Adrenal gland (tissue), 12 donors: ENCODE data around the gene GAMT. TPM values are rescaled to one million over a fixed set of nuclear protein-coding genes. Genes with fewer than 3 reads are reported as not detected.

Experiments used
- DNase-seq, 7 donors: peaks; one replicate each; pipeline ENCODE4 v3.0.0-alpha.2; 2019 to 2020
- H3K27ac ChIP-seq, 5 donors: fragments of 200-600 bp; sonication (generic) in 4 of 5; 1 replicate in 3 of 5; 2 replicates in 2 of 5; pipeline versions ENCODE4 v1.5.1 to v1.8.0; 2016 to 2020; ENCODE audit warnings: mild to moderate bottlenecking in 1 of 5
- H3K27me3 ChIP-seq: fragments of 200-600 bp; 2 replicates; pipeline ENCODE4 v1.8.0; 2021
- H3K36me3 ChIP-seq, 2 donors: fragments of 200-600 bp; replicated peaks in 1 of 2; 1 replicate in 1 of 2; 2 replicates in 1 of 2; pipeline versions ENCODE4 v1.5.1 to v1.8.0; 2018 to 2022
- H3K4me1 ChIP-seq, 2 donors: fragments of 200-600 bp; replicated peaks in 1 of 2; 1 replicate in 1 of 2; 2 replicates in 1 of 2; pipeline versions ENCODE4 v1.5.1 to v1.8.0; 2018 to 2021
- H3K4me3 ChIP-seq, 4 donors: fragments of 200-600 bp; sonication (generic) in 3 of 4; one replicate each; pipeline ENCODE4 v1.5.1; 2016 to 2018
- H3K9me3 ChIP-seq, 3 donors: fragments of 200-600 bp; sonication (generic) in 1 of 3; replicated peaks in 1 of 3; 1 replicate in 2 of 3; 2 replicates in 1 of 3; pipeline versions ENCODE4 v1.5.1 to v1.8.0; 2016 to 2021
- POLR2A ChIP-seq, 2 donors: fragments of 450-650 bp; IDR thresholded peaks; one replicate each; pipeline ENCODE4 v1.6.1; 2017; ENCODE audit warnings: antibody characterized with exemption in 2 of 2, mild to moderate bottlenecking in 2 of 2, moderate library complexity in 1 of 2
- WGBS, 4 donors: extraction: QIAGEN DNeasy Blood & Tissue Kit in 2 of 4; methylation state at CpG; one replicate each; pipeline versions ENCODE4 v1.1.5 to v1.1.7; 2013 to 2017; 5-methylcytosine and 5-hydroxymethylcytosine counted together
- intact Hi-C, 2 donors: fragments of 100-400 bp; cut with DNase I; formaldehyde crosslinking; loops; one replicate each; pipeline versions ENCODE4 v1.14.1 to v1.15.0; 2022 to 2023
- polyA plus RNA-seq, 3 donors: library from polyadenylated mRNA; stranded (reverse); fragments of 200-250 nt in 2 of 3; fragments of 350-450 nt in 1 of 3; fragmentation: Illumina TruSeq in 1 of 3; extraction: RNeasy Lipid Tissue Mini Kit (QIAGEN cat#74804) in 1 of 3; gene quantifications; one replicate each; pipeline ENCODE4 v1.2.3, GENCODE V29; 2013 to 2014
- total RNA-seq, 9 donors: library from RNA; depleted of rRNA in 4 of 9; stranded (reverse); fragments of >200 nt in 4 of 9; fragments of 120-200 nt in 1 of 9; fragmentation: NEBNext Ultra II Directional in 1 of 9; extraction: Animal tissue kit (Norgen Biotek cat#: 25700) in 1 of 9; gene quantifications; one replicate each; pipeline versions ENCODE4 v1.1.0 to v1.2.4, GENCODE V29; 2013 to 2023
- TF ChIP-seq, protein P1 (sequence below), 6 experiments: fragments of 450-650 bp in 4 of 6; fragments of 200-600 bp in 2 of 6; sonication (generic) in 1 of 6; IDR thresholded peaks; 1 replicate in 5 of 6; 2 replicates in 1 of 6; pipeline versions ENCODE4 v1.5.1 to v1.8.0; 2016 to 2021; ENCODE audit warnings: antibody characterized with exemption in 6 of 6, mild to moderate bottlenecking in 2 of 6, moderate library complexity in 1 of 6
- donor health status: healthy with polysubstance abuse.
- donor health status: Bipolar disorder and iron deficiency.
- donor health status: DM: yes; HTN: yes; CAD: no.
- donor health status: DM: no; HTN: no; CAD: no.
- donor health status: DM: no; HTN: no; CAD: no.
- donor health status: DM: yes; HTN: yes; CAD: no.

The GAMT gene
- total and polyA plus RNA-seq, 12 donors, result 7.4 to 96.9 (median 36.3) TPM

DNA sequence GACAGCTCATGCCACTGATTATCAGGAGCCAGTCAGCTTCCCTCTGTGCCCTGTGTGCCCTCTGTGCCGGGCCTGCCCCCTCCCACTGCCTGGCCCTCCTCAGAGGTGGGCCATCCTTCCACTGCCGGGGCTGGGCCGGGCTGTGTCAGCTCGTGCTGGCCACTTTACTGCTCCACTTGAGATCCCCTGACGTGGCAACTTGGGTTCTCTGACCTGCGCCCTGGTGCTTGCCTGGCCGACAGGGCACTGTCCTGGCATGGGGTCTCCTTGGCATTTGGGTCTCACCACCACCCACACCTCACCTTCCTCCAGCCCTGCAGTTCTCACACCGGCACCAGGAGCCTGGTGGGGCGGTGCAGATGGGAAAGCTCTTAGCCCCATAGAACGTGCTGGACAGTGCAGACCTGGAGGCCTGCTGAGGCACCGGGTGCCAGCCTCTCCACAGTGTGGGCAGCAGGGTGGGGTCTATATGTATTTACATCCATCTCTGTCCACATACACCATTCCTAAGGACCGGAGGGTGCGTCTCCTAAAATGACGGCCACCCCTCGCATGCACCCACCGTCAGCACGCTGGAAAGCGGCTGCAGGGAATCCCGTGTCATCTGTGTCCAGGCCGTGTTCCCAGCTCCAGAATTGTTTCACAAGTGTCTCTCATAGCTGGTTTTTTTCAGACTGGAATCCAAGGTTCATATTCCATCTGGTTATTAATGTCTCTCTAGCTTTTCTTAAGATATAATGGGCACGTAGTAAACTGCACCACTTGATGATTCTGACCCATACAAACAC, 17.8 kb upstream of the GAMT start:
- WGBS, 4 donors, result 86 to 91% (median 89%) methylated on average over 17 to 21 of the region's 21 CpGs
- H3K4me1 ChIP-seq, result peaks cover 27 to 57% of the 10 kb centered on the region in 2 donors
- TF ChIP-seq, protein P1, sequence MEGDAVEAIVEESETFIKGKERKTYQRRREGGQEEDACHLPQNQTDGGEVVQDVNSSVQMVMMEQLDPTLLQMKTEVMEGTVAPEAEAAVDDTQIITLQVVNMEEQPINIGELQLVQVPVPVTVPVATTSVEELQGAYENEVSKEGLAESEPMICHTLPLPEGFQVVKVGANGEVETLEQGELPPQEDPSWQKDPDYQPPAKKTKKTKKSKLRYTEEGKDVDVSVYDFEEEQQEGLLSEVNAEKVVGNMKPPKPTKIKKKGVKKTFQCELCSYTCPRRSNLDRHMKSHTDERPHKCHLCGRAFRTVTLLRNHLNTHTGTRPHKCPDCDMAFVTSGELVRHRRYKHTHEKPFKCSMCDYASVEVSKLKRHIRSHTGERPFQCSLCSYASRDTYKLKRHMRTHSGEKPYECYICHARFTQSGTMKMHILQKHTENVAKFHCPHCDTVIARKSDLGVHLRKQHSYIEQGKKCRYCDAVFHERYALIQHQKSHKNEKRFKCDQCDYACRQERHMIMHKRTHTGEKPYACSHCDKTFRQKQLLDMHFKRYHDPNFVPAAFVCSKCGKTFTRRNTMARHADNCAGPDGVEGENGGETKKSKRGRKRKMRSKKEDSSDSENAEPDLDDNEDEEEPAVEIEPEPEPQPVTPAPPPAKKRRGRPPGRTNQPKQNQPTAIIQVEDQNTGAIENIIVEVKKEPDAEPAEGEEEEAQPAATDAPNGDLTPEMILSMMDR (IDR thresholded peaks at IDR 0.05), result no peak
- no peak for TF ChIP-seq POLR2A (IDR thresholded peaks at IDR 0.05)

DNA sequence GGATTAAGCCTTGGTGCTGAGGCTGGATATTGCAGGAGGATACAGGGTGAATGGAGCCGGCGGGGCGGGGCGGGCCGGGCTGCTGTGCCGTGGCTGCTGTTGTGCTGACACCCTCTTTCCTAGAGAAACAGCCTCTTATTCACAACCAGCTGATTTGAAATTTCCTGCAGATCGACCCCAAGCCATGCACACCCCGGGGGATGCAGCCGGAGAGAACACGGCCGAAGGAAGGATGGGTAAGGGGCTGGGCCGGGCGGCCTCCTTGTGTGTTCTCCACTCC, 17.1 kb upstream of the GAMT start:
- Histone ChIP-seq H3K9me3 (no peaks in the 10 kb centered on the region), H3K4me3 (no peak overlapping the region), H3K27me3 (no peaks in the 10 kb centered on the region), H3K4me1 (peaks cover 27 to 57% of the 10 kb centered on the region in 2 donors), H3K36me3 (peaks cover 0 to 42% of the 10 kb centered on the region in 2 donors), H3K27ac (peak overlapping the region in 1 of 5 donors; percentile 10)
- intact Hi-C loops, result no loop called here
- DNase-seq, result no peak
- TF ChIP-seq, protein P1 (IDR thresholded peaks at IDR 0.05), result no peak
- no peak for TF ChIP-seq POLR2A (IDR thresholded peaks at IDR 0.05)
- WGBS, 4 donors, result 84 to 94% (median 90%) methylated on average over 11 to 13 of the region's 13 CpGs

More for the DNA sequence above, 17.8 kb upstream of the GAMT start:
- DNase-seq, result no peak
- intact Hi-C loops, result no loop called here
- H3K9me3 ChIP-seq, result no peaks in the 10 kb centered on the region
- H3K27ac ChIP-seq, result peak overlapping the region in 1 of 5 donors; percentile 10
- no peaks in the 10 kb centered on the region for H3K27me3 ChIP-seq
- H3K36me3 ChIP-seq, result peaks cover 0 to 47% of the 10 kb centered on the region in 2 donors
- H3K4me3 ChIP-seq, result no peak overlapping the region

DNA sequence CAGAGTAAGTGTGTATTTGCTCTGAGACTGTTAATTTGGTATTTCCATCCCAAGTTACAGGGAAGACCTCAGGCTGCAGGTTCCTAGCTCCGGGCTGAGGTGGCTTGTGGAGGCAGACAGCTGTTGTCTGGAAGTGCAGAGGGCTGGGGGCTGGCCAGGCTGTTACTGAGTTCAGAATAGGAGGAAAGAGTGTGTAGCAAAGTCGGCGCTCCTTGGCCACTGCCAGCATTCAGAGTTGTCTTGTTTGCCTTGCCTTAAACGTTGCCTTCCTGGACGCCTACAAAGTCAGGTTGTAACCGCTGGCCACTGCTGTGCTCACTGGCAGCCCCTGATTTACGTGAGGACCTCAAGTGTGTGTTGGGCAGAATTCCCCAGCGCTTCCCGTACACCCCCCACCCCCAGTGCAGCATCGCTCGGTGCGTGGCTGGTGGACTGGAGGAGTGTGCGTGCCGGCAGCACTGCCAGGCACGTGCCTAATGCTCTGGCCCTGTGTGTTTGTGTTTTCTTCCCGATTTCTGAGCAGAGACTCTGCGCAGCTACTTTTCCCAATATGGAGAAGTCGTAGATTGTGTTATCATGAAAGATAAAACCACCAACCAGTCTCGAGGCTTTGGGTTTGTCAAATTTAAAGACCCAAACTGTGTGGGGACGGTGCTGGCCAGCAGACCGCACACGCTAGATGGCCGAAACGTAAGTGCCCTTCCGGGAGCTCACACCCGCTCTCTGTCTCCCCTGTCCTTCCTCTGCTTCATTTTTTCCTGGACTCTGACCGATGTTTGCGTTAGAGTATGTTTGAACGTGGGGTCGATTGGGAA, 16.5 kb upstream of the GAMT start:
- Histone ChIP-seq H3K4me1 (peaks cover 27 to 59% of the 10 kb centered on the region in 2 donors), H3K9me3 (no peaks in the 10 kb centered on the region), H3K36me3 (peaks cover 0 to 42% of the 10 kb centered on the region in 2 donors), H3K27me3 (no peaks in the 10 kb centered on the region), H3K27ac (peak overlapping the region in 3 of 5 donors; percentile 71 to 96 (median 90)), H3K4me3 (no peak overlapping the region)
- 77 to 90% (median 82%) methylated on average over 22 to 30 of the region's 30 CpGs for WGBS, 4 donors
- intact Hi-C loops, result no loop called here
- no peak for TF ChIP-seq POLR2A (IDR thresholded peaks at IDR 0.05)
- TF ChIP-seq, protein P1 (IDR thresholded peaks at IDR 0.05), result no peak
- DNase-seq, result no peak

DNA sequence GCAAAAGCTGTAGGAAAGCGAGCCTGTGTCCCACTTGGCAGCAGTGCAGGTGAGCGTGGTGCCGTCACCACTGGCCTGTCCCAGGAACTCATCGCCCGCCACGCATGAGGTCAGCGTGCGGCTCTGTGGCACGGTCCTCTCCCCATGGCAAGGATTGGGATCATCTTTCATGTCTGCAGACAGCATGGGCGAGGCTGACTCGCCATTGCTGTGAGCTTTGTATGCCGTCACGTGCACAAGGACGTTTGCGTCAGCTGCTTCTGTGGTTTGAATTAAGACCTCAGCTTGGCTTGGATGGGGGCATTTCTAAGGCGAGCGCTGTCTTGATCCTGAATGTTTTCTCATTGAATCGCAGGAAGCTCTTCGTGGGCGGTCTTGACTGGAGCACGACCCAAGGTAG, 15.8 kb upstream of the GAMT start:
- peaks cover 27 to 59% of the 10 kb centered on the region in 2 donors for H3K4me1 ChIP-seq
- peak in 1 of 2 donors; percentile 17 for TF ChIP-seq POLR2A (IDR thresholded peaks at IDR 0.05)
- TF ChIP-seq, protein P1 (IDR thresholded peaks at IDR 0.05), result no peak
- 46 to 57% (median 51%) methylated on average over 21 of the region's 21 CpGs for WGBS, 4 donors
- peaks cover 0 to 43% of the 10 kb centered on the region in 2 donors for H3K36me3 ChIP-seq
- DNase-seq, result peak; percentile 70 to 87 (median 77)
- intact Hi-C loops, result no loop called here
- no peaks in the 10 kb centered on the region for H3K9me3 ChIP-seq
- H3K27me3 ChIP-seq, result no peaks in the 10 kb centered on the region
- no peak overlapping the region for H3K4me3 ChIP-seq
- H3K27ac ChIP-seq, result peak overlapping the region in 3 of 5 donors; percentile 71 to 96 (median 90)
